HG02759 (cell line): ENCODE measurements around the gene CEMIP.

Experiments used
- ATAC-seq: cut with Tn5 transposase; IDR thresholded peaks from one replicate; pipeline ENCODE4 v1.9.1; 2021; ENCODE audit warnings: mild to moderate bottlenecking, moderate library complexity; ENCODE audit not compliant: unreplicated experiment

CEMIP gene

GRCh38 chr15:80998251-80998650 is 219.1 kb downstream of the CEMIP start:
- ATAC-seq: no peak

GRCh38 chr15:80999623-81000036 is 220.5 kb downstream of the CEMIP start:
- ATAC-seq: peak; percentile 20

GRCh38 chr15:81000144-81000623 is 221.0 kb downstream of the CEMIP start:
- no peak for ATAC-seq

GRCh38 chr15:81000624-81001151 is 221.5 kb downstream of the CEMIP start, which contains the start of gene TLNRD1:
TLNRD1 (plus strand) TSS chr15:81000923; CDS start chr15:81002272, 1,349 bp downstream.
- peak; percentile 60 for ATAC-seq
